Measurements from ENCODE around the gene MAD2L1. TPM values are rescaled to one million over a fixed set of nuclear protein-coding genes. Genes with fewer than 3 reads are reported as not detected.

The MAD2L1 gene
- total and polyA plus RNA-seq, 7 donors, result 0.72 to 3.7 (median 1.2) TPM

DNA sequence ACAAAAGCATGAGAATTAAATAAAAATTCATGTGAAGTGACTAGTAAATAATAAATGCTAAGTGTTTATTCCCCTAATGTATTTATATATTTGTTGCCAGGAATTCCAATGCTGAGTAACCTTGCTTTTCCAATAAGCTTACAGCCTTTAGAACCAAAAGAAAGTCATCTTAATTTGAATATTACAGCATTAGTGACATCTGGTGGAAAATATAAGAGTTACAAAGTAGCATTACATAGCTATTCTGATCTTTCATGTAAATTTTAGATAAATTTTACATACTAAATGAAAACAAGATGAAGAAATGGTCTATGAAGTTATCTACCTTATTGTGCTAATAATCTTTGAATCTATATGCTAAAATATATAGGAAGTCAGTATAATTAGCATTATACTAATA lies 10.4 kb downstream of the MAD2L1 start:
- H3K4me1 ChIP-seq, result peaks cover 37% of the 10 kb centered on the region
- TF ChIP-seq, protein P1, sequence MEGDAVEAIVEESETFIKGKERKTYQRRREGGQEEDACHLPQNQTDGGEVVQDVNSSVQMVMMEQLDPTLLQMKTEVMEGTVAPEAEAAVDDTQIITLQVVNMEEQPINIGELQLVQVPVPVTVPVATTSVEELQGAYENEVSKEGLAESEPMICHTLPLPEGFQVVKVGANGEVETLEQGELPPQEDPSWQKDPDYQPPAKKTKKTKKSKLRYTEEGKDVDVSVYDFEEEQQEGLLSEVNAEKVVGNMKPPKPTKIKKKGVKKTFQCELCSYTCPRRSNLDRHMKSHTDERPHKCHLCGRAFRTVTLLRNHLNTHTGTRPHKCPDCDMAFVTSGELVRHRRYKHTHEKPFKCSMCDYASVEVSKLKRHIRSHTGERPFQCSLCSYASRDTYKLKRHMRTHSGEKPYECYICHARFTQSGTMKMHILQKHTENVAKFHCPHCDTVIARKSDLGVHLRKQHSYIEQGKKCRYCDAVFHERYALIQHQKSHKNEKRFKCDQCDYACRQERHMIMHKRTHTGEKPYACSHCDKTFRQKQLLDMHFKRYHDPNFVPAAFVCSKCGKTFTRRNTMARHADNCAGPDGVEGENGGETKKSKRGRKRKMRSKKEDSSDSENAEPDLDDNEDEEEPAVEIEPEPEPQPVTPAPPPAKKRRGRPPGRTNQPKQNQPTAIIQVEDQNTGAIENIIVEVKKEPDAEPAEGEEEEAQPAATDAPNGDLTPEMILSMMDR (IDR thresholded peaks at IDR 0.05), result peak; percentile 12
- H3K27me3 ChIP-seq (ENCODE audit: insufficient read depth in 3 of 3, low read length in 2 of 3), result no peaks in the 10 kb centered on the region
- no peaks in the 10 kb centered on the region for H3K36me3 ChIP-seq (ENCODE audit: insufficient read depth in 1 of 2, low read depth in 1 of 2)
- no peak for DNase-seq
- H3K27ac ChIP-seq, result no peak overlapping the region
- ATAC-seq, result no peak
- no peak overlapping the region for H3K4me3 ChIP-seq
- intact Hi-C loops (cut with DNase I), result loop anchor here (10.0 kb wide), 2 partner anchors 501 to 751 kb away; a partner anchor contains a TSS
- no peaks in the 10 kb centered on the region for H3K9me3 ChIP-seq

DNA sequence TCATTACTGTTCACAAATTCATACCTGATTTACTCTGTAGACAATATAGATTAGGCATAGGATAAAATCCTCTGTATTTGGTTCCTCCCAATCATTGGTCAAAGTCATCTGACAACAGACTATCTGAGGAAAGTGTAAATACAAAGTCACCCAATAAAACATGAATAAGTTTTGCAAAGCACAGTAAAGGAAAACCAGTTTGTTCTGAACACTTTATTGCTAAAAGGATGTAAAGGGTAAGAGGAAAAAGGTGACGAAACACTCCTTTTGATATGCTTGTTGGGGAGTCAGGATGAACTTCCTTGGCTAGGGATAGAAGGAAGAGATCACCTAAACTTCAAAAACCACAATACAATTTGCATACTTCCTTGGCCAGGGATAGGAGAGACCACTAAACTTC lies 10.9 kb downstream of the MAD2L1 start:
- DNase-seq (no peak), ATAC-seq (no peak)
- TF ChIP-seq, protein P1 (IDR thresholded peaks at IDR 0.05), result no peak
- no peaks in the 10 kb centered on the region for H3K36me3 ChIP-seq (ENCODE audit: insufficient read depth in 1 of 2, low read depth in 1 of 2)
- 96 to 100% (median 96%) methylated on average over 1 of the region's 1 CpG for WGBS, 3 donors
- H3K4me3 ChIP-seq, result no peak overlapping the region
- intact Hi-C loops (cut with DNase I), result loop anchor here (10.0 kb wide), 2 partner anchors 501 to 751 kb away; a partner anchor contains a TSS
- H3K4me1 ChIP-seq, result peaks cover 37% of the 10 kb centered on the region
- peak overlapping the region; percentile 56 for H3K27ac ChIP-seq
- H3K9me3 ChIP-seq, result no peaks in the 10 kb centered on the region
- no peaks in the 10 kb centered on the region for H3K27me3 ChIP-seq (ENCODE audit: insufficient read depth in 3 of 3, low read length in 2 of 3)

DNA sequence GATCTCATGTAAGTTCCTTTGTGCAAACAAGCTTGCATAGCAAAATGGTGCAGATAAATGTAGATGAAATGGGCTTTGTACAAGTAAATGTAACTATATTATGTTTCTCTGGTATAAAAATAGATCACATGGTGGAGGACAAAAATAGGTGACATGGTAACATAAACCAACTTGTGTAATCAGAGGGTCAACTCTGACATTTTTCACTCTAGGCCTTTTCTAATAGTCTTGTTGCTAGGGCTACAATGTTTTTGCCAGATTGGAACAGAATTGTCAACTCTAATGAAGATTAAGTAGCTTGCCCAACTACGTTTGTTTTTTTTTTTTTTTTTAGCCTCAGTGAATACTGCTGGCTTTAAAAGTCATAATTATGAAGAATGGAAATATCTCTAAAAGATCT lies 11.5 kb downstream of the MAD2L1 start:
- no peak overlapping the region for H3K4me3 ChIP-seq
- ATAC-seq (peak; percentile 67 to 86 (median 74)), DNase-seq (no peak)
- H3K36me3 ChIP-seq (ENCODE audit: insufficient read depth in 1 of 2, low read depth in 1 of 2), result no peaks in the 10 kb centered on the region
- no peaks in the 10 kb centered on the region for H3K9me3 ChIP-seq
- TF ChIP-seq, protein P1 (IDR thresholded peaks at IDR 0.05), result no peak
- intact Hi-C loops (cut with DNase I), result loop anchor here (10.0 kb wide), 2 partner anchors 500 to 750 kb away; a partner anchor contains a TSS
- peaks cover 37% of the 10 kb centered on the region for H3K4me1 ChIP-seq
- H3K27me3 ChIP-seq (ENCODE audit: insufficient read depth in 3 of 3, low read length in 2 of 3), result no peaks in the 10 kb centered on the region
- peak overlapping the region; percentile 56 for H3K27ac ChIP-seq
- 8 to 15% (median 13%) methylated on average over 1 of the region's 1 CpG for WGBS, 3 donors

- WGBS, 3 donors, result 73 to 81% (median 75%) methylated on average over 1 of the region's 1 CpG
Measured at GRCh38 chr4:120053911-120054310, 12.7 kb downstream of the MAD2L1 start.

More at GRCh38 chr4:120053911-120054310, 12.7 kb downstream of the MAD2L1 start:
- ATAC-seq (no peak), DNase-seq (no peak)
- Histone ChIP-seq H3K36me3 (ENCODE audit: insufficient read depth in 1 of 2, low read depth in 1 of 2) (no peaks in the 10 kb centered on the region), H3K27me3 (ENCODE audit: insufficient read depth in 3 of 3, low read length in 2 of 3) (no peaks in the 10 kb centered on the region), H3K9me3 (no peaks in the 10 kb centered on the region), H3K4me1 (peaks cover 37% of the 10 kb centered on the region), H3K4me3 (no peak overlapping the region), H3K27ac (no peak overlapping the region)
- TF ChIP-seq, protein P1 (IDR thresholded peaks at IDR 0.05), result no peak
- intact Hi-C loops (cut with DNase I), result loop anchor here (5.0 to 10.0 kb wide), 4 partner anchors 362 to 749 kb away; a partner anchor contains a TSS
